HS-27A (cell line): ENCODE measurements around the gene CAPZA2.
"Not testable (repeated sequence)": the region's sequence is repeated elsewhere in the genome, so short reads cannot be mapped to it uniquely, and the experiment has no call there.

Experiments used
- DNase-seq: peaks from one replicate; pipeline ENCODE4 v3.0.0-alpha.2; 2012; ENCODE audit warnings: low read depth, missing footprints

CAPZA2 gene

DNA sequence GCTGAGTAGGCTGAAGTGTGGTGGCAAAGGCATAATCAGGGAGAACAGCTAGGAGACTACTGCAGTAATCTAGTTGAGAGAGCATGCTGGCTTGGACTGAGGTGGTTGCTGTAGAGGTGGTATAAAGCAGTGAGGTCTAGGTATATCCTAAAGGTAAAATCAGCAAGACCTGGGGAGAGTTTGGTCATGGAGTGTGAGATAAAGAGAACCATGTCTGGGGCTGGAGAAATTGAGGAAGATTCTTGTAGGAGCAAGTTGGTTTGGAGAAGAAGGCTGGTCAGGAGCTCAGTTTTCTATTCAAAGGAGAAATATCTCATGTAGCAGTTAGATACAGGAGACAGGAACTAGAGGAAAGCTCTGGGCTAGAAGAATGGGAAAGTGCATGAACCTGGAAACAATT, 58.0 kb downstream of the CAPZA2 start:
- no peak for DNase-seq

DNA sequence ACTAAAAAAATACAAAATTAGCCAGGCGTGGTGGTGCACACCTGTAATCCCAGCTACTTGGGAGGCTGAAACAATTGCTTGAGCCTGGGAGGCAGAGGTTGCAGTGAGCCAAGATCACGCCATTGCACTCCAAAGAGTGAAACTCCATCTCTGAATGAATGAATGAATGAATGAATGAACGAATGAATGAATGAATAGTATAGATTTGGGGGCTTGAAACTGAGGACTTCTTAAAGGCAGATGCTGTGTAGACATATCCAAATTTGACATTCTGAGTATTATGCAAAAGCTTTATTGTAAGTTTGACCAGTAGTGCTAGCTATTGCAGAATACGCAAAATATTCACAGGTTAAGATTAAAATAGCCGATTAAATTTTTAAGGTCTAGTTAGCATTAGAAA, 60.2 kb downstream of the CAPZA2 start:
- DNase-seq = no peak

DNA sequence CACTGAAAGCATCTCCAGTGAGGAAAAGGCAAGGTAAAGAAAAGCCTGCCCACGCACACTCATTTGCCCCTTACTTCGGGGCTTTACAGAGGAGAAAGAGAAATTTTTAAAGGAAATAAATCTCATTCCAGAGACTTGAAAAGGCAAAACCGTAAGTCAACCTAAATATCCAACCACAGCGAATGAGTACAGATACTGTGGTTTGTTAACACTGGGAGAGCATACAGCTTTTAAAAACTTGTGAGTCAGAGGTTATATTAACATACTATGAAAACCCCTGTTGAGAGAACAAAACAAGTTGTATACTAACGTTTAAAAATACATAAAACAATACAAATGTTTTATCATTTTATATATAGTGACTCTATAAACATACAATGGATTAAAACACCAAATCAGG, 62.4 kb downstream of the CAPZA2 start:
- DNase-seq = no peak

DNA sequence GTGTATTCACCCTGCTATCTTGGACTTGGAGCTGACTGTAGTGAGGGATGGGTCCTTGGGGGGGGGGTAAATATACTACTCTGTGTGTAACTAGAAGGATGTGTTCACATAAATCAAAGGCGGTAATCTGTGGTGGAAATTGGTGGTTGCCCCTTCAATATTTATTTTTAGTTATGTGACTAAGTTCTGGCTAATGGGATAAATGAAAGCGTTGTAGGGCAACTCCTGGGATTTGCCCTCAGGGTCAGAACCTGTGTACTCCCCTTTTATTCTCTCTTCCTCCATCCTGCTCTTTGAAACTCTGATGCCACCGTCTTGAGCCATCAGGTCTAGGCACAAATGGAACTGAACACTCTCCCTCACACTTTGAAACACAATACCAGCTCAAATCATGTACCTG, 66.6 kb downstream of the CAPZA2 start:
- no peak for DNase-seq

DNA sequence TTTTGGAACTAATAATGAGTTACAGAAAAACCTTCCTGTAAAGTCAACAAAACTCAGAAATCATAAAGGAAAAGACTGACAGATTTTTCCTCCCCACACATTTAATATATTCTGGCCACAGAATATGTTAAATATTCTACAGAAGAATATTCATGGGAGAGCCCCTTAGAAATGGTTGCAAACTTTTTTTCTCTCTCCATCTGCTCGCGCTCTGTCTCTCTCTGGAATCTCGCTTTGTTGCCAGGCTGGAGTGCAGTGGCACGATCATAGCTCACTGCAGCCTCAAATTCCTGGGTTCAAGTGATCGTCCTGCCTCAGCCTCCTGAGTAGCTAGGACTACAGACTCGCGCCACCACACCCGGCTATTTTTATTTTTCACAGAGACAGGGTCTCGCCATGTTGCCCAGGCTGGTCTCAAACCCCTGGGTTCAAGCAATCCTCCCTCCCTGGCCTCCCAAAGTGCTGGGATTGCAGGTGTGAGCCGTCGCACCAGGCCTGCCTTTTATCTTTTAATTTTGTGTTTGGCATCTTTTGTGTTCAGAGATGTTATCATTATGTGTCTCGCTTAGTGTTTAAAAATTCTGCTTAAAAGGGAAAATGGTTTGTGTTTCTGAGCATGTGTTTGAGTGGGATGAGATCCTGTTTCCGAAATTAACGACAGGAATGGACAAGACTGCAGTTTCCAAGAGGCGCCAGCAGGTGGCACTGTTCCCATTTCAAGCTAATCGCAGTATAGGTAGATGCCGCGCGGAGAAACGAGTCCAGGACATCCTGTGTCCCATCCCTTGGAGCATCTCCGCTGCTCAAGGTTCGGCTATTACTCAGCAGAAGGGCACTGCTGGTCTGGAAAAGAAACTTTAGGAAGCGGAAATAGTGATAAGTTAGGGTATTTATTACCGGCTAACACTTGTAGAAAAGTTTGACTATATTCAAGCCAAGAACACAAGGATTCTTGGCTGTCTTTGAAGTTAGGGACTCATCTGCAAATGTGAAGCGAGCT, 67.8 kb downstream of the CAPZA2 start:
- peak; percentile 24 for DNase-seq

DNA sequence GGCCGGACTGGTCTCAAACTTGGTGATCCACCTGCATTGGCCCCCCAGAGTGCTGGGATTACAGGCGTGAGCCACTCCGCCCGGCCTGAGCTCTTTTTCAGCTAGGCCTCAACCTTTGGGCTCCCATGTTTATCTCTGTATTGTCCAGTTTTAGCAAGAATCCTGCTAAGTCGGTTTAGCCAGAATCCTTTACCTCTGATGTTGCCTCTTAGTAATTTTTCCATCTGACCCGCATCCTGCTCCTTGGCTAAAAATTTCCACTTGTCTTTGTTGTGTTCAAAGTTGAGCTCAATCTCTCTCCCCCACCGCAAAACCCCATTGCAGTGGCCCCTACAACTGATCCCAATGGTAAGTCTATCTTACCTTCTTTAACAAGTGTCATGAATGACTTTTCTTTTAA, 70.2 kb downstream of the CAPZA2 start:
- DNase-seq = no peak

DNA sequence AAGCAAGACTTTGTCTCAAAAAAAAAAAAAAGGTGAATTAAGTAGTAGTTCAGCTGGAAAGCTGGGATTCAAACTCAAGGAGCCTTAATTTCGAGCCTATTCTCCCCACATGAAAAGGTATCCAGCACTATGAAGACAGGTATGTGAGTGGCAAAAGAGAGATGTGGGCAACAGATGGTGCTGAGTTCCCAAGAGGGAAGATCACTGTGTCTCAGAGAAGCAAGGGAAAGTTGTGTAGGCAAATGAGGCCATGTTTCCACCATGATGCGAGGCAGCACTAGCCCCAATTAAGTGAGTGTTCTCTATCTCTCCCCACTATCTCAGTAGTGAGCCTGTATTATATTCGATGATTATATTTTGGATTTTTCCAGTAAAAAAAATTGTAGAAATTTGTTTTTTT, 71.1 kb downstream of the CAPZA2 start:
- DNase-seq = no peak

DNA sequence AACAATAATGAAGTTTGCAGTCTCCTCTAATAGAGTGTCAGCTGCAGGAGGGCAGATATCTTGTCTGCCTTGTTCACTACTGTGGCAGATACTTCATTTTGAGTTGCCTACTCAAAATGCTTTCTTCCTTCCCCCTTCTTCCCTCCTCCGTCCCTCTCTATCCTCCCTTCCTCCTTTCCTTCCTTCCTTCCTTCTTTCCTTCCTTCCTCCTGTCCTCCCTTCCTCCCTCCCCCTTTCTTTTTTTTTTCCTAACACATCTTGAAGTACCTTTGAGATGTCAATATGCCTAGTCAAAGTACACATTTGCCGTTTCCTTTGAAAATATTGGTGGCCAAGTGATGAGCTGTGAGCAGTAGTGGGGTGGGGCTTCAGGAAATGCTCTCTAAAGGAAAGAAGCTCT, 72.2 kb downstream of the CAPZA2 start:
- DNase-seq = no peak

DNA sequence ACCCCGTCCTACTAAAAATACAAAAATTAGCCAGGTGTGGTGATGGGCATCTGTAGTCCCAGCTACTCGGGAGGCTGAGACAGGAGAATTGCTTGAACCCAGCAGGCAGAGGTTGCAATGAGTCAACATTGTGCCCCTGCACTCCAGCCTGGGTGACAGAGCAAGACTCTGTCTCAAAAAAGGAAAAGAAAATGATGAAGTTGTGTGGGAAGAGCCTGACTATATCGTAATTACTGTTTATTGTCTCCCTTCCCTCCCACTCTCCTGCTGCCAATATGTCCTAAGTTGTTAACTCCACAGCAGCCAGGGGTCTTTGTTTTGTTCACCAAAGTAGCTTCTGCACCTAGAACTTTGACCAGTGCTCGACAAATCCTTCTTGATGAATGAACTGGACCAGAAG, 74.5 kb downstream of the CAPZA2 start:
- DNase-seq = not testable (repeated sequence)

DNA sequence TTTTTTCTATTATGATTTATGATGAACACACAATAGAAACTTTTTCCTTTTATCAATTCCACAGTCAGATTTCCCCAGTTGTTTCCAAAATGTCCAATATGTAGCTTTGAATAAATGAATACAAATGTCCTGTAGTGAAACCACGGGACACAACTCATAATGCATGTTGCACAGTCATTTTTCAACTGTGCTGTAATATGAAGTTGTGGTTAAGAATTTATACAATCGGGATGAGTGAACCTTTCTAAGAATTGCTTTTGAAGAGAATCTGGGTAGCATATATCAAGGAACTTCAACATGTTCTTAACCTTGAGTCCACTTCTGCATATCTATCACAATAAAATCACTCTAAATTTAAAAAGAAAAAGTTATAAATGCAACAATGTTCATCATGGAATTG, 76.3 kb downstream of the CAPZA2 start:
- no peak for DNase-seq

DNA sequence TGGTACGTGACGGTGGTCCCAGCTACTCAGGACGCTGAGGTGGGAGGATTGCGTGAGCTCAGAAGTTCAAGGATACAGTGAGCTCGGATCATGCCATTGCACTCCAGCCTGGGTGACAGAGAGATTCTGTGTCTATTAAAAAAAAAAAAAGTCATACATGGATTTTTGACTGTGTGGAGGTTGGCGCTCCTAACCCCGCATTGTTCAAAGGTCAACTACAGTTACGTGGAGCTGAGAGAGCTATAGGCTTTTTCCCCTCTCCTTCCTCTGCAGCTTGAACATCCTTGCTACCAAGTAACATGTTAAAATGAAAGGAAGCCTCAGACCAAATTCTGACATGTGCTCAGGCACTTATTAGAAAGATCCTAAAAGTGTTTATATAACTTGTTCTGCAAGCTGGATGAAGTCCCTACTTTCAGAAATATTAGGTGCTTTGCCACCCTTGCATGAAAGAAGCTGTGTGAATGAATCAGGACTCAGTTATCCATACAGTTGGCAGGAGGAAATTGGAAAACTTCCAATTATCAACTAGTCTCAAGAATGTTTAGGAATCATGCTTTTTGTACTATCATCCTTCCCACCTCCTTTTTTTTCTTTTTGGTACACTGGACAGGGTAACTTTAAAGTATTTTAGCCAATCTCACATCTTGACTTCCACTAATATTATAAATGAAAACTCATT, 78.4 kb downstream of the CAPZA2 start:
- DNase-seq = no peak

DNA sequence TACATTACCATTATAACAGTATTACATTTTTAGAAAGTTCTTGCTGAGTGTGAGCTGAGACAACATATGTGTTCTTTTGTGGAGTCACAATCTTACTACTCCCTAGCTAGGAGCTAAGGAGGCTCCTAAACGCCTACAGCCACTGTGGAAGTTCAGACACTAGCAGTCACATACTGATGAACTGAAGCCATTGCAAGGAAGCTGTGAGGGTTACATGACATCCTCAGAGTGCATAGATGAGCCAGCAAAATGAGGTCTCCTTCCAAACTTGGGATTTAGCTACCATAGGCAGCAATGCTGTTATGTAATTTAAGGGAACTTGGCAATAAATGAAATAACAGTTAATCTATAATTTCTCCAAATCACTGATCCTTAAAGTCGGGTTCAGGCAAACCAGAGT, 80.1 kb downstream of the CAPZA2 start:
- DNase-seq = no peak

DNA sequence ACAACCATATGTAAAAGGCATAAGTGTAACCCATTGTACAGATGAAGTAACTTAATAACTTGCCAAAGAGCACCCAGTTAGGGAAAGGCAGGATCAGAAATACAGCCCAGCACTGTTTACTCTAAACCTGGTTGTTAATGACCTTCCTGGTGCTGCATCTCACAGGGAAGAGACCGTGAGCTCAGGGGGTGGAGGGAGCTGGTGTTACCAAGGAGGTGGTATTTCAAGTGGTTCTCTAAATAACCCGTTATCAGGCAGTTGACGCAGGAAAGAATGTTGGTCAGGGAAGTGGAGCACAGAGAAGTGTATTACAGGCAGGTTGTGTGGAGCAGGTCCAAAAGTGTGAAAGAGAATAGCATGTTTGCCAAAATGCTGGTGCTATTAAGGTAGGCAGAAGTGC, 86.5 kb downstream of the CAPZA2 start:
- no peak for DNase-seq

DNA sequence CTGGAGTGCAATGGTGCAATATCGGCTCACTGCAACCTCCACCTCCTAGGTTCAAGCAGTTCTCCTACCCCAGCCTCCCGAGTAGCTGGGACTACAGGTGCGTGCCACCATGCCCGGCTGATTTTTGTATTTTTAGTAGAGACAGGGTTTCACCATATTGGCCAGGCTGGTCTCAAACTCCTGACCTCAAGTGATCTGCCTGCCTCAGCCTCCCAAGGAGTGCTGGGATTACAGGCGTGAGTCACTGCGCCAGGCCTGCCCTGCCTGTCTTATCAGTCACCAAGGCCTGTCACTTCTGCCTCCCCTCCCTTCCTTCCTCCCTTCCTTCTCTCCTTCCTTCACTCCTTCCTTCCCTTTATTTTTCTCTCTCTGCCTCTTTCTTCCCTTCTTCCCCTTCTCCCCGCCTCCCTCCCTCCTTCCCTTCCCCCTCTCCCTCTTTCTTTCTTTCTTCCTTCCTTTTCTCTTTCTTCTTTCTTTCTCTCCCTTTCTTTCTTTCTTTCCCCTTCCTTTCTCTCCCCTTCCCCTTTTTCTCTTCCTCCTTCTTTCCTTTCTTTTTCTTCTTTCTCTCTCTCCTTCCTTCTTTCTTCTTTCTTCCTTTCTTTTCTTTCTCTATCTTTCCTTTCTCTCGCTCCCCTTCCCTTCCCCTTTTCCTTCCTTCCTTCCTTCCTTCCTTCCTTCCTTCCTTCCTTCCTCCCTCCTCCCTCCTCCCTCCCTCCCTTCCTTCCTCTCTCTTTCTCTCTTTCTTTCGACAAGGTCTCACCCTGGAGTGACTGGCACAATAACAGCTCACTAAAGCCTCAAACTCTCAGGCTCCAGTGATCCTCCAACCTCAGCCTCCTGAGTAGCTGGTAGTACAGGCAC, 87.8 kb downstream of the CAPZA2 start:
- no peak for DNase-seq

DNA sequence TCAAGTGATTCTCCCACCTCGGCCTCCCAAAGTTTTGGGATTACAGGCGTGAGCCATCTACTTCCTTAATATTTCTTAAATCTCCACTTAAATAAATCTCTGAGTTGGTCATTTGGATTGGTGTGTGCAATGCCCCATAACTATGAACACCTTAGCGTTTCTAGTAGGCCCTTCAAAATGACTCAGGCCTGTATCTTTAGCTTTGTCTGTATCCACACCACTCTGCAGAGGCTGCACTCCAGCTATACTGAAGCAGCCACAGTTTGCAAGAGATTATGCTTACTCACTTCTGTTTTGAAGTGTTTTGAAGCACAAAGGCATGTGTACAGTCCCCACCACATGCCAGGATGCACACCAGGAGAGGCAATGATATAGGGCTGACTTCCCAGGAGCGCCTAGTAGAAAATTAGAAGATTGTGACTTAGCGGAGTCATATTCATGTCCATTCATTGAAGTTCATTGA, 88.5 kb downstream of the CAPZA2 start:
- no peak for DNase-seq

DNA sequence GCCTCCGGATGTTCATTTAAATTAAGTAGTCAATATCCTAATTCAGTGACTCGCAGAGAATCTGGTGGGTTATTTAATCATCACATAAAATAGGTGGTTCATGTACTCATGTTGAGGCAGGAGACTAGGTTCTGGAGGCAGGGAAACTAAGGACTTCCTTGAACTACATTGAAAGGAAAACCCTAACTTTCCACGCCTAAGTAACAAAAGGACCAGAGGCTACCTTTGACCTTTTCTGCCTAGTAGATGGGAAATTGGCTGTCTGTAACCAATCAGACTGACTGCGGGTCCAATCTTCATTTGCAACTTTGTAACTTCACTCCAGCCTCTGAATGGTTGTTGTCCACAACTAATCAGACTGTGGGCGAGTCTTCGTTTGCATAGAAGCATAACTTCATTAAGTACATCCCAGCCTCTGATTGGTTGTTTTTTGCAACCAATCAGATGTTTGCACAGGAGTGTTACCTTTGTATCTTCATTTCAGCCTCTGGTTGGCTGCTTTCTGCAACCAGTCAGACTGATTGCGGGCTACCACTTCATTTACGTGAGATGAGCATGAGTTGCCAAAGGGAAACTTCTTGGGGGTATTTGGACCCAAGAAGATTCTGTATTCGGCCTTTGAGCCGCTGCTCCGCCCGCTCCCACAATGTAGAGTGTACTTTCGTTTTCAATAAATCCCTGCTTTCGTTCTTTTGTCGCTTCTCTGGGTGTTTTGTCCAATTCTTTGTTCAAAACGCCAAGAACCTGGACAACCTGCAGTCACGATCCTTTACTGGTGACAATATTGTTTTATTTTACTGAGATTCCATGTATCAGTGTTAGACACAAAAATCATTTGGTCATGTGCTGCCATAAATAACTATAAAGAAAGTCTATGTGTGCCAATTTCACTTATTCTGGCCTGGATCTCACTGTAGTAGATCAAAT, 89.2 kb downstream of the CAPZA2 start:
- DNase-seq = no peak

DNA sequence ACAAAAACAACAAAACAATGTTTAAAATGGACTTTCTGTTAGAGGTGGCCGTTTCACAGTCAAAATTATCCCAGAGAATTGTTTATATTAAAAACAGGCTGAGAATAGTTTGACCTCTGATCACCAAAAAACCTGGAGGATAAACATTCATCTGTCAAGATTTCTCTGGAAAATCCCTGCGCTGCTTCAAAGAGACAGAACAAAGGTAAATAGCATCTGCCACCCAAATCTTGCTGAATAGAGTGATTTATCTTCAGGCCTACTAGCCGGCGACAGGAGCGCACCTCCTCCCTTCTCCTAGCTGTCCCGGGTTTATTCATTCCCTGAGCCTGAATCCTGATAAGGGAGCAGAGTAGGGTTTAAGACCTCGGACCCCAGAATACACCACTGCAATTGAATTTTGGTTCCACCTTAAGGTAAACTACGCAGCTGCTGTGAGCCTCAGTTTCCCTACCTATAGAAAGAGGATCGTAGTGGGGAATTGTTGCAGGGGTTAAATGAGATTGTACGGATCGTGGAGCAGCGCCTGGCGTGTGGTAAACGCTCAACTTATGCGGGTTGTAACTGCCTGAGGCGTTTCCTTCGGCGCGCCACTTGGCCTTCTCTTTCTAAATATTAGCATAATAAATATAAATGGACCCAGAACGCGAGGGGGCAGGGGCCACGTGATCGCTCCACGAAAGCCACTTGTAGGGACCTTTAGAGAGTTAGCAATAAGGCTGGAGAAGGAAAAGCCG, 90.4 kb downstream of the CAPZA2 start:
- no peak for DNase-seq

DNA sequence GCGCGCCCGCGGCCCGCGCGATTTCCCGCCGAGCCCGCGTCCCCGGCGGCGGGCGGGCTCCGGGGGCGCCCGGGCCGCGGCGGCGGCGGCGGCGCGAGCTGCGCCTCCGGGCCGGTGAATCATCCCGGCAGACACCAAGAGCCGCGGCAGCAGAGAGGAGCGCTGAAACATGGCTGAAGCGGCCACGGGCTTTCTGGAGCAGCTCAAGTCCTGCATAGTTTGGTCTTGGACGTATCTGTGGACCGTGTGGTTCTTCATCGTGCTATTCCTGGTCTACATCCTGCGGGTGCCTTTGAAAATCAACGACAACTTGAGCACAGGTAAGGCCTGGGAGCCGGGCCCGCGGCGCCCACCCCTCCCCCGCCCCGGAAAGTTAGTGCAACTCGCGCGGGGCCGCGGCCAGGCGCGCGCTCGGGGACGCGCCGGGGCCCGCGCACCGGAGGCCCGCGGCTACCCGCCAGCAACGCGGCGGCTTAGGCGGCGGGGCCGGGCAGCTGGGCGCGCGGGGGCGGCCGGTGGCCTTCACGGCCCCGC, 91.1 kb downstream of the CAPZA2 start, which contains the start of gene ST7:
ST7 (plus strand) TSS at position 130 of the 534 bp plus-strand sequence; CDS start at position 170, 40 bp downstream.
- DNase-seq = no peak

DNA sequence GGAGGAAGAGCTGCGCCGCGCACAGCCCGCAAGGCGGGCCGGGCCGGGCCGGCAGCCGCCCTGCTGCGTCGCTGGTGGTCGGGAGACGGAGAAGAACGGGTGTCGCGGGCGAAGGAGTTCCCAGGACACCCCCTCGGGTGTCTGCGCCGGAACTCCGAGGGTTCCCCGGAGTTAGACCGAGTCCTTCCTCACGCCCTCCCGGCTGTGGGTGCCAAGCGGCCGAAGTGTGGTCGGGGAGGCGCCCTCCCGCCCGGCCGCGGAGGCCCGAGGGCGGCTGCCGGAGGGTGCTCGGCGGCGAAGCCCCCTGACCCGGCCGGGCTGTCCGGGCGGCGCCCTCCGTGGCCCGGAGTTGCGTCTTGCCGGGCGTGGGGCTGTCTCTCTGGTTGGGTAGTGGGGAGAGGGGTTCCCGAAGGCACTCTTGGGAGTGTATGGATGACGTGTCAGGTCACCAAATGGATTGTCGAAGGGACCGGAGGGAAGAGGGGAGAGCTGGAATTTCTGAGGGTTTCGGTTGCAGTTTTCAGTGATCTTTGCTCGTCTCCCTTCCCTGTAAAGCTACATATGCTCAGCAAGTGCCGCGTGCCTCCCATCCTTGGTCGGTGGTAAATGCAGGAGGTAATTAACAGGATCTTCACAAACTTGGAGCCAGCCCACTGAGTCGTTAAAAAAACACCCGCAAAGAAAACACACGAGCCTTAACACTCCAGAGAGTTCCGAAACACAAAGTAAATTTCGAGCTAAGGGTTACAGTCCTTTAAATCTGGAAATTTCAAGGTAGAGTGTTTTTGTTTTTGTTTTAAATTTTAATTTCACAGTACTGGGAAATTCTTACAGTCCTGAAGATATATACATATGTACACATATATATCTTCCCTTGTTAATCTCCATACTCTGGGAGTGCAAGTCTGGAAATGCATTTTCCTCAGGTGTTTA, 91.8 kb downstream of the CAPZA2 start:
- DNase-seq = no peak
